GM12873 (cell line): ENCODE data around the gene NLRC5.

Source experiments
- CTCF ChIP-seq: IDR thresholded peaks from 2 replicates; pipeline ENCODE4 v1.5.1; 2012; ENCODE audit warnings: low read depth, mild to moderate bottlenecking, moderate library complexity, low read length, control low read depth; ENCODE audit not compliant: insufficient read depth; ENCODE audit errors: missing control alignments

Gene NLRC5

GRCh38 chr16:57094911-57095310 lies 105.6 kb downstream of the NLRC5 start:
- TF ChIP-seq CTCF: no peak

GRCh38 chr16:57096192-57096591 lies 106.8 kb downstream of the NLRC5 start:
- no peak for TF ChIP-seq CTCF

GRCh38 chr16:57096793-57097192 lies 107.4 kb downstream of the NLRC5 start:
- no peak for TF ChIP-seq CTCF

- no peak for TF ChIP-seq CTCF
Measured at GRCh38 chr16:57098188-57098841, 109.0 kb downstream of the NLRC5 start.

GRCh38 chr16:57100445-57100844 lies 111.1 kb downstream of the NLRC5 start:
- TF ChIP-seq CTCF: no peak

GRCh38 chr16:57102888-57103851 lies 113.8 kb downstream of the NLRC5 start:
- TF ChIP-seq CTCF: no peak

GRCh38 chr16:57104706-57105105 lies 115.3 kb downstream of the NLRC5 start:
- TF ChIP-seq CTCF: no peak
